Measurements from ENCODE around the gene DOK7.

The DOK7 gene

GRCh38 chr4:3498901-3499510 is 35.9 kb downstream of the DOK7 start:
- whole genome bisulfite sequencing, 2 experiments = 91 to 93% methylated on average over 20 of the region's 20 CpGs
- H3K27me3 ChIP-seq (ENCODE audit: control insufficient read depth, insufficient read depth, low read length, poor library complexity, severe bottlenecking) = no peaks in the 10 kb centered on the region
- no peaks in the 10 kb centered on the region for H3K9me3 ChIP-seq (ENCODE audit: control insufficient read depth, low read length)
- H3K27ac ChIP-seq (ENCODE audit: insufficient read depth, low read depth, low read length, poor library complexity, severe bottlenecking) = no peak overlapping the region
- H3K36me3 ChIP-seq (ENCODE audit: control insufficient read depth, insufficient read depth, low read length) = no peaks in the 10 kb centered on the region
- no peak overlapping the region for H3K4me3 ChIP-seq (ENCODE audit: insufficient read depth, low read depth, low read length)
- peaks cover 20% of the 10 kb centered on the region for H3K4me1 ChIP-seq (ENCODE audit: control insufficient read depth, insufficient read depth, low read length)

GRCh38 chr4:3499710-3500109 is 36.6 kb downstream of the DOK7 start:
- H3K4me3 ChIP-seq (ENCODE audit: insufficient read depth, low read depth, low read length) = no peak overlapping the region
- peaks cover 13% of the 10 kb centered on the region for H3K4me1 ChIP-seq (ENCODE audit: control insufficient read depth, insufficient read depth, low read length)
- 93 to 97% methylated on average over 12 of the region's 12 CpGs for WGBS, 2 experiments
- no peaks in the 10 kb centered on the region for H3K36me3 ChIP-seq (ENCODE audit: control insufficient read depth, insufficient read depth, low read length)
- H3K27ac ChIP-seq (ENCODE audit: insufficient read depth, low read depth, low read length, poor library complexity, severe bottlenecking) = no peak overlapping the region
- no peaks in the 10 kb centered on the region for H3K9me3 ChIP-seq (ENCODE audit: control insufficient read depth, low read length)
- H3K27me3 ChIP-seq (ENCODE audit: control insufficient read depth, insufficient read depth, low read length, poor library complexity, severe bottlenecking) = no peaks in the 10 kb centered on the region

GRCh38 chr4:3500111-3500510 is 37.0 kb downstream of the DOK7 start:
- Histone ChIP-seq H3K9me3 (ENCODE audit: control insufficient read depth, low read length) (no peaks in the 10 kb centered on the region), H3K27ac (ENCODE audit: insufficient read depth, low read depth, low read length, poor library complexity, severe bottlenecking) (no peak overlapping the region), H3K36me3 (ENCODE audit: control insufficient read depth, insufficient read depth, low read length) (no peaks in the 10 kb centered on the region), H3K4me1 (ENCODE audit: control insufficient read depth, insufficient read depth, low read length) (peaks cover 9% of the 10 kb centered on the region), H3K4me3 (ENCODE audit: insufficient read depth, low read depth, low read length) (no peak overlapping the region), H3K27me3 (ENCODE audit: control insufficient read depth, insufficient read depth, low read length, poor library complexity, severe bottlenecking) (no peaks in the 10 kb centered on the region)
- WGBS, 2 experiments = 96 to 97% methylated on average over 17 of the region's 17 CpGs

GRCh38 chr4:3500634-3501101 is 37.6 kb downstream of the DOK7 start:
- Histone ChIP-seq H3K27me3 (ENCODE audit: control insufficient read depth, insufficient read depth, low read length, poor library complexity, severe bottlenecking) (no peaks in the 10 kb centered on the region), H3K4me1 (ENCODE audit: control insufficient read depth, insufficient read depth, low read length) (peaks cover 6% of the 10 kb centered on the region), H3K27ac (ENCODE audit: insufficient read depth, low read depth, low read length, poor library complexity, severe bottlenecking) (no peak overlapping the region), H3K4me3 (ENCODE audit: insufficient read depth, low read depth, low read length) (no peak overlapping the region), H3K9me3 (ENCODE audit: control insufficient read depth, low read length) (no peaks in the 10 kb centered on the region), H3K36me3 (ENCODE audit: control insufficient read depth, insufficient read depth, low read length) (no peaks in the 10 kb centered on the region)
- 94% methylated on average over 29 of the region's 29 CpGs for WGBS, 2 experiments

GRCh38 chr4:3501126-3501824 is 38.2 kb downstream of the DOK7 start:
- Histone ChIP-seq H3K4me1 (ENCODE audit: control insufficient read depth, insufficient read depth, low read length) (peaks cover 2% of the 10 kb centered on the region), H3K9me3 (ENCODE audit: control insufficient read depth, low read length) (no peaks in the 10 kb centered on the region), H3K27ac (ENCODE audit: insufficient read depth, low read depth, low read length, poor library complexity, severe bottlenecking) (no peak overlapping the region), H3K4me3 (ENCODE audit: insufficient read depth, low read depth, low read length) (no peak overlapping the region), H3K27me3 (ENCODE audit: control insufficient read depth, insufficient read depth, low read length, poor library complexity, severe bottlenecking) (no peaks in the 10 kb centered on the region), H3K36me3 (ENCODE audit: control insufficient read depth, insufficient read depth, low read length) (no peaks in the 10 kb centered on the region)
- 88 to 89% methylated on average over 24 of the region's 24 CpGs for WGBS, 2 experiments

- no peaks in the 10 kb centered on the region for H3K27me3 ChIP-seq (ENCODE audit: control insufficient read depth, insufficient read depth, low read length, poor library complexity, severe bottlenecking)
- H3K36me3 ChIP-seq (ENCODE audit: control insufficient read depth, insufficient read depth, low read length) = no peaks in the 10 kb centered on the region
- no peaks in the 10 kb centered on the region for H3K4me1 ChIP-seq (ENCODE audit: control insufficient read depth, insufficient read depth, low read length)
- no peak overlapping the region for H3K4me3 ChIP-seq (ENCODE audit: insufficient read depth, low read depth, low read length)
- WGBS, 2 experiments = 86 to 90% methylated on average over 19 of the region's 19 CpGs
- no peak overlapping the region for H3K27ac ChIP-seq (ENCODE audit: insufficient read depth, low read depth, low read length, poor library complexity, severe bottlenecking)
- H3K9me3 ChIP-seq (ENCODE audit: control insufficient read depth, low read length) = no peaks in the 10 kb centered on the region
Measured at GRCh38 chr4:3501825-3502425, 38.8 kb downstream of the DOK7 start.

GRCh38 chr4:3502941-3503936 is 40.1 kb downstream of the DOK7 start:
- no peaks in the 10 kb centered on the region for H3K27me3 ChIP-seq (ENCODE audit: control insufficient read depth, insufficient read depth, low read length, poor library complexity, severe bottlenecking)
- H3K27ac ChIP-seq (ENCODE audit: insufficient read depth, low read depth, low read length, poor library complexity, severe bottlenecking) = no peak overlapping the region
- H3K36me3 ChIP-seq (ENCODE audit: control insufficient read depth, insufficient read depth, low read length) = no peaks in the 10 kb centered on the region
- WGBS, 2 experiments = 92% methylated on average over 37 to 39 of the region's 39 CpGs
- no peaks in the 10 kb centered on the region for H3K9me3 ChIP-seq (ENCODE audit: control insufficient read depth, low read length)
- no peaks in the 10 kb centered on the region for H3K4me1 ChIP-seq (ENCODE audit: control insufficient read depth, insufficient read depth, low read length)
- H3K4me3 ChIP-seq (ENCODE audit: insufficient read depth, low read depth, low read length) = no peak overlapping the region

GRCh38 chr4:3505231-3505630 is 42.1 kb downstream of the DOK7 start:
- Histone ChIP-seq H3K36me3 (ENCODE audit: control insufficient read depth, insufficient read depth, low read length) (peaks cover 5% of the 10 kb centered on the region), H3K4me1 (ENCODE audit: control insufficient read depth, insufficient read depth, low read length) (no peaks in the 10 kb centered on the region), H3K4me3 (ENCODE audit: insufficient read depth, low read depth, low read length) (no peak overlapping the region), H3K27ac (ENCODE audit: insufficient read depth, low read depth, low read length, poor library complexity, severe bottlenecking) (no peak overlapping the region), H3K27me3 (ENCODE audit: control insufficient read depth, insufficient read depth, low read length, poor library complexity, severe bottlenecking) (no peaks in the 10 kb centered on the region), H3K9me3 (ENCODE audit: control insufficient read depth, low read length) (no peaks in the 10 kb centered on the region)
- WGBS, 2 experiments = 93 to 94% methylated on average over 16 of the region's 16 CpGs

- H3K4me1 ChIP-seq (ENCODE audit: control insufficient read depth, insufficient read depth, low read length) = no peaks in the 10 kb centered on the region
- H3K36me3 ChIP-seq (ENCODE audit: control insufficient read depth, insufficient read depth, low read length) = peaks cover 27% of the 10 kb centered on the region
- WGBS, 2 experiments = 90% methylated on average over 10 of the region's 10 CpGs
- H3K9me3 ChIP-seq (ENCODE audit: control insufficient read depth, low read length) = no peaks in the 10 kb centered on the region
- no peaks in the 10 kb centered on the region for H3K27me3 ChIP-seq (ENCODE audit: control insufficient read depth, insufficient read depth, low read length, poor library complexity, severe bottlenecking)
- H3K4me3 ChIP-seq (ENCODE audit: insufficient read depth, low read depth, low read length) = no peak overlapping the region
- no peak overlapping the region for H3K27ac ChIP-seq (ENCODE audit: insufficient read depth, low read depth, low read length, poor library complexity, severe bottlenecking)
Measured at GRCh38 chr4:3508542-3508941, 45.4 kb downstream of the DOK7 start.
